ENCODE data around the gene PINK1.

GRCh38 chr1:20588634-20589225 lies 44.5 kb upstream of the PINK1 start, which contains the start of gene CDA:
- TF ChIP-seq CTCF (IDR thresholded peaks at IDR 0.05; ENCODE audit: poor library complexity, severe bottlenecking) (no peak), RAD21 (conservative IDR thresholded peaks at IDR 0.05) (no peak), TAF1 (IDR thresholded peaks at IDR 0.05; ENCODE audit: low read depth) (no peak)

Measured in neural cell (in vitro differentiated cells).